Lower lobe of right lung (tissue), 2 donors: ENCODE data around the gene DIABLO. TPM values are rescaled to one million over a fixed set of nuclear protein-coding genes. Genes with fewer than 3 reads are reported as not detected.
"Not testable (repeated sequence)": the region's sequence is repeated elsewhere in the genome, so short reads cannot be mapped to it uniquely, and the experiment has no call there.

Experiments
- ATAC-seq, 2 donors: fragments of 200-7000 bp; cut with Tn5 transposase; one replicate each; pipeline ENCODE4 v1.9.1; 2020 to 2022; ENCODE audit warnings: mild to moderate bottlenecking in 2 of 2, moderate library complexity in 2 of 2
- DNase-seq: peaks from one replicate; pipeline ENCODE4 v3.0.0-alpha.2; 2020
- H3K27ac ChIP-seq: fragments of 200-600 bp; one replicate; pipeline ENCODE4 v1.8.0; 2022
- H3K27me3 ChIP-seq: fragments of 200-600 bp; one replicate; pipeline ENCODE4 v1.8.0; 2022; ENCODE audit warnings: low read depth
- H3K36me3 ChIP-seq: fragments of 200-600 bp; one replicate; pipeline ENCODE4 v1.8.0; 2022; ENCODE audit warnings: mild to moderate bottlenecking
- H3K4me1 ChIP-seq: fragments of 200-600 bp; one replicate; pipeline ENCODE4 v1.8.0; 2022
- H3K4me3 ChIP-seq: fragments of 200-600 bp; one replicate; pipeline ENCODE4 v1.8.0; 2022; ENCODE audit warnings: mild to moderate bottlenecking
- H3K9me3 ChIP-seq: fragments of 200-600 bp; one replicate; pipeline ENCODE4 v1.8.0; 2022
- CTCF ChIP-seq: fragments of 200-600 bp; IDR thresholded peaks from one replicate; pipeline ENCODE4 v1.8.0; 2022; ENCODE audit warnings: antibody characterized with exemption, mild to moderate bottlenecking
- intact Hi-C: fragments of 100-400 bp; cut with DNase I; formaldehyde crosslinking; loops from one replicate; pipeline ENCODE4 v1.11.0; 2022
- long read RNA-seq: library from polyadenylated mRNA; unstranded; transcript quantifications from one replicate; pipeline ENCODE4 v2.0.0, GENCODE V29; 2021
- total RNA-seq: library from RNA; stranded (reverse); fragmentation: NEBNext Ultra II Directional; extraction: Animal tissue kit (Norgen Biotek cat#: 25700); gene quantifications from one replicate; pipeline ENCODE4 v1.2.1, GENCODE V29; 2021
- donor health status: DM: no; HTN: yes; CAD: no; lungs with severe emphysema.

Gene DIABLO
- 31.1 TPM for total RNA-seq
- long read RNA-seq, transcript DIABLO-202 (6 exons, 1,336 nt), result minor isoform, 5 of 45 reads
- long read RNA-seq, transcript DIABLO-207 (6 exons, 1,471 nt), result major isoform, 31 of 45 reads
- long read RNA-seq, partial matches to known transcripts, result 1 of 45 reads
- long read RNA-seq, other reads (novel, unspliced or antisense), result 3 of 45 reads

- peak; percentile 98 to 99 for ATAC-seq
Measured at GRCh38 chr12:122225683-122226365, at the start of gene DIABLO. Gene DIABLO, minus strand, starts transcription at chr12:122226052. Its CDS starts 38 bp downstream, at chr12:122226014.

GRCh38 chr12:122275459-122275858, 49.6 kb upstream of the DIABLO start:
- Histone ChIP-seq H3K4me3 (no peak overlapping the region), H3K27me3 (no peaks in the 10 kb centered on the region), H3K4me1 (no peaks in the 10 kb centered on the region), H3K36me3 (peaks cover 84% of the 10 kb centered on the region), H3K27ac (no peak overlapping the region), H3K9me3 (no peaks in the 10 kb centered on the region)
- DNase-seq, result no peak
- ATAC-seq, result no peak
- intact Hi-C loops, result no loop called here
- TF ChIP-seq CTCF, result no peak

More at GRCh38 chr12:122225683-122226365, at the start of gene DIABLO:
- intact Hi-C loops, result no loop called here
- H3K27ac ChIP-seq, result peak within 1 kb of the TSS; percentile 97
- peak; percentile 100 for DNase-seq
- H3K27me3 ChIP-seq, result no peaks in the 10 kb centered on the region
- H3K36me3 ChIP-seq, result peaks cover 58% of the 10 kb centered on the region
- TF ChIP-seq CTCF, result no peak
- H3K4me3 ChIP-seq, result peak within 1 kb of the TSS; percentile 82
- H3K9me3 ChIP-seq, result no peaks in the 10 kb centered on the region
- peaks cover 22% of the 10 kb centered on the region for H3K4me1 ChIP-seq

DNA sequence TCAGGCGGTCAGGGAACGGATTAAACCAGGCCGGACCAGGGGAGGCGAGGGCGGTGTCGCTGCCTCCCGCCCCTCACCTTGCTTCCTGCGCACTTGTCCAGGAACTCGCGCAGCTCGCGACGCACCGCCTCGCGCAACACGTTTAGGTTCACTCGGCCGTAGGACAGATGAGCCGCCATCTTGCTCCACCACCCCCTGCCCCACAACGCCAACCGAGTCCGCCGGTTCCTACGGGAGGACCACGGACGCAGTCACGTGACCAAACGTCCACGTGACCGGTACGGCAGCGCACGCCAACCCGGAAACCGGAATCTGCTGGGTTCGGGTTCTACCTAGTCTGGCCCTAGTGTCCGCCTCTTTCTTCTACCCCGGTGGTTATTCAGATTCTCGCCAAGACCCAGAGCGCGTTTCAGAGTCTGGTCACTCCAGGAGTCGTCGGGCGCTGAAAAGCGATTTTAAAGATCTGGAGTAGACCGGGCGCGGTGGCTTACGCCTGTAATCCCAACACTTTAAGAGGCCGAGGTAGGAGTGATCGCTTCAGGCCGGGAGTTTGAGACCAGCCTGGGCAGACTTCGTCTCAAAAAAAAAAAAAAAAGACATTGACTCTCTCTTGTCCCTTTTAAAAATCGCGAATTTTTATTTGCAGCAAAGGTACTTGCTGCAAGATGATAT, 40.5 kb upstream of the DIABLO start, which contains the start of gene VPS33A:
VPS33A (minus strand) TSS at position 265 of the 672 bp plus-strand sequence; CDS start at position 179, 86 bp downstream.
- peak within 1 kb of the TSS; percentile 99 for H3K4me3 ChIP-seq

DNA sequence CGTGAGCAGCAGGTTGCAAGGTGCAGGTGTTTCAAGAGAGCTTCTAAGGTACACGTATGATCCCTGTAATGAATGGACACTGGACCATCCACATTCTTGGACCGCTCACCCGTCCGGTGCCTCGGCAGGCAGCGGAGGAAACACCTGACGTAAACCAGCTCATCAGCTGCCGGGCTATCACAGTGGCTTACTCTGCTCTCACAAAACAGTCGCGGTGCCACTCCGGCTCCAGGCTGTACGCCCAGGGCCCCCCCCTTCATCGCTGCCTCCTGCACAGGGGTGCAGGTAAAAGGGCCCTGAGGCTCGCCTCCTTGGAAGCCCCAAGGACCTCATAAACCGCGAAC, 40.0 kb upstream of the DIABLO start:
- DNase-seq, result no peak
- Histone ChIP-seq H3K27me3 (no peaks in the 10 kb centered on the region), H3K9me3 (no peaks in the 10 kb centered on the region), H3K4me3 (peak overlapping the region; percentile 99), H3K27ac (peak overlapping the region; percentile 93), H3K36me3 (peaks cover 33% of the 10 kb centered on the region), H3K4me1 (peaks cover 19% of the 10 kb centered on the region)
- peak; percentile 67 to 68 for ATAC-seq
- no peak for TF ChIP-seq CTCF
- intact Hi-C loops, result no loop called here

More for the DNA sequence above, 40.5 kb upstream of the DIABLO start, which contains the start of gene VPS33A:
- peak within 1 kb of the TSS; percentile 93 for H3K27ac ChIP-seq
- TF ChIP-seq CTCF, result no peak
- H3K27me3 ChIP-seq, result no peaks in the 10 kb centered on the region
- H3K4me1 ChIP-seq, result peaks cover 19% of the 10 kb centered on the region
- intact Hi-C loops, result no loop called here
- H3K9me3 ChIP-seq, result no peaks in the 10 kb centered on the region
- DNase-seq (peak; percentile 97), ATAC-seq (peak; percentile 97 to 99)
- peaks cover 33% of the 10 kb centered on the region for H3K36me3 ChIP-seq

GRCh38 chr12:122265476-122265875, 39.6 kb upstream of the DIABLO start:
- ATAC-seq, result no peak
- TF ChIP-seq CTCF, result no peak

DNA sequence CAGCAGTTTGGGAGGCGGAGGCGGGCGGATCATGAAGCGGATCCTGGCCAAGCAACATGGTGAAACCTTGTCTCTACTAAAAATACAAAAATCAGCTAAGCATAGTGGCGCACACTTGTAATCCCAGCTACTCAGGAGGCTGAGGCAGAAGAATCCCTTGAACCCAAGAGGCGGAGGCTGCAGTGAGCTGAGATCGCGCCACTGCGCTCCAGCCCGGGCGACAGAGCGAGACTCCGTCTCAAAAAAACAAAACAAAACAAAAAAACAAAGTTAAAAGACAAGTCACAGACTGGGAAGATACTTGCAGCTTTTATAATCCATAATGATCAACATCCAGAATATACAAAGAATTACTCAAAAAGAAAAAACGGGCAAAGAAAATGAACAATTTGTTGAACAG, 34.9 kb upstream of the DIABLO start:
- H3K9me3 ChIP-seq, H3K4me3 ChIP-seq, H3K27ac ChIP-seq, intact Hi-C loops, ATAC-seq, DNase-seq, H3K27me3 ChIP-seq: not testable (repeated sequence)
- Histone ChIP-seq H3K36me3 (peaks cover 82% of the 10 kb centered on the region), H3K4me1 (peaks cover 15% of the 10 kb centered on the region)

More at GRCh38 chr12:122265476-122265875, 39.6 kb upstream of the DIABLO start:
- Histone ChIP-seq H3K9me3 (no peaks in the 10 kb centered on the region), H3K27me3 (no peaks in the 10 kb centered on the region), H3K27ac (peak overlapping the region; percentile 93), H3K36me3 (peaks cover 35% of the 10 kb centered on the region), H3K4me3 (peak overlapping the region; percentile 99), H3K4me1 (peaks cover 19% of the 10 kb centered on the region)
- no peak for DNase-seq
- intact Hi-C loops, result no loop called here

DNA sequence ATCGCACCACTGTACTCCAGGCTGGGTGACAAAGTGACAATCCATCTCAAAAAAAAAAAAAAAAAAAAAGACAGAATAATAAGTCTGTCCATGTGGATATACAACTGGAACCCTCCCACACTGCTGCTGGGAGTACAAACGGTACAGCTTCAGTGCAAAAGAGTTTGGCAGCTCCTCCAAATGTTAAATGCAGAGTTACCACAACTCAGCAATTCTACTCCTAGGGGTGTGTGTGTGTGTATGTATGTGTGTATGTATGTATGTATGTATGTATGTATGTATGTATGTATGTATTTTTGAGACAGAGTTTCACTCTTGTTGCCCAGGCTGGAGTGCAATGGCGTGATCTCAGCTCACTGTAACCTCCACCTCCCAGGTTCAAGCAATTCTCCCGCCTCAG, 33.1 kb upstream of the DIABLO start:
- peaks cover 97% of the 10 kb centered on the region for H3K36me3 ChIP-seq
- ATAC-seq, result not testable (repeated sequence)

GRCh38 chr12:122258462-122258861, 32.6 kb upstream of the DIABLO start:
- H3K9me3 ChIP-seq, intact Hi-C loops, H3K27me3 ChIP-seq, ATAC-seq, H3K27ac ChIP-seq, DNase-seq, H3K4me3 ChIP-seq, H3K4me1 ChIP-seq: not testable (repeated sequence)
- H3K36me3 ChIP-seq, result peaks cover 96% of the 10 kb centered on the region

More for the DNA sequence above, 33.1 kb upstream of the DIABLO start:
- H3K9me3 ChIP-seq, DNase-seq, H3K27ac ChIP-seq, intact Hi-C loops, H3K4me1 ChIP-seq, H3K27me3 ChIP-seq, H3K4me3 ChIP-seq: not testable (repeated sequence)
